Mucosa of descending colon (tissue), 3 donors: ENCODE data around the gene ZBED6. TPM values are rescaled to one million over a fixed set of nuclear protein-coding genes. Genes with fewer than 3 reads are reported as not detected.
A peak's percentile ranks its signal among the peaks of the same experiment; 100 is the strongest.

Experiments used
- ATAC-seq: fragments of 200-7000 bp; cut with Tn5 transposase; one replicate; pipeline ENCODE4 v1.9.1; 2020; ENCODE audit warnings: mild to moderate bottlenecking, moderate library complexity
- DNase-seq, 3 donors: peaks; one replicate each; pipeline ENCODE4 v3.0.0-alpha.2; 2020
- H3K36me3 ChIP-seq: fragments of 200-600 bp; one replicate; pipeline ENCODE4 v1.8.0; 2021; ENCODE audit warnings: low read depth, mild to moderate bottlenecking
- H3K4me1 ChIP-seq: fragments of 200-600 bp; one replicate; pipeline ENCODE4 v1.8.0; 2021; ENCODE audit warnings: low read depth, mild to moderate bottlenecking
- H3K4me3 ChIP-seq: fragments of 200-600 bp; one replicate; pipeline ENCODE4 v1.8.0; 2021; ENCODE audit warnings: mild to moderate bottlenecking
- H3K9me3 ChIP-seq: fragments of 200-600 bp; one replicate; pipeline ENCODE4 v1.8.0; 2021; ENCODE audit warnings: mild to moderate bottlenecking
- intact Hi-C, 2 donors: fragments of 100-400 bp; cut with DNase I in 1 of 2; cut with micrococcal nuclease in 1 of 2; formaldehyde crosslinking; loops; one replicate each; pipeline versions ENCODE4 v1.11.0 to v1.11.1; 2022; cut with DNase I, micrococcal nuclease
- total RNA-seq, 3 donors: library from RNA; stranded (reverse); fragmentation: NEBNext Ultra II Directional in 2 of 3; extraction: Animal tissue kit (Norgen Biotek cat#: 25700) in 2 of 3; gene quantifications; one replicate each; pipeline versions ENCODE4 v1.2.1 to v1.2.4, GENCODE V29; 2021 to 2023
- TF ChIP-seq, protein P1 (sequence below): fragments of 200-600 bp; IDR thresholded peaks from one replicate; pipeline ENCODE4 v1.8.0; 2022; ENCODE audit warnings: antibody characterized with exemption, mild to moderate bottlenecking
- donor health status: DM: no; HTN: no; CAD: no; lungs with moderate emphysema.
- donor health status: DM: no; HTN: no; CAD: no.
- donor health status: DM: no; HTN: yes; CAD: no.

The ZBED6 gene
- total RNA-seq, 3 donors from 2014 or later, result 23.9 to 33.7 (median 27.2) TPM

DNA sequence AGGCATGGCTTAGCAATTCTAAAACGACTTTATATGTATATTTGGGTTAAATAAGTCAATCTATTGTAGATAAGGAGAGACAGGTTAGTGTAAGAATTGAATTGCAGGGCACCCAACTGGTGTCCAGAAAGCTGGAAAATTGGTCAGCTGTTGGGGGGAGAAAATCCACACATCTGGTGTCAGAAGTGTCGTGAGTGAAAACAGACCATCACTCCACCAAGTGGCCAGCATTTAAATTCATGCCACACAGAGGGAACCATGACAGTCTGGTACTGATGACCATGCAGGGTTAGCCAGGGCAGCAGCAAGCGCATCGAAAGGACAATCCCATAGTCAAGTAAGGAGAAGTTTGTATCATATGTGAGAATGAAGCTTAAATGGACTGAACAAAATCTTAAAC, 18.8 kb upstream of the ZBED6 start:
- H3K4me3 ChIP-seq, result no peak overlapping the region
- TF ChIP-seq, protein P1, sequence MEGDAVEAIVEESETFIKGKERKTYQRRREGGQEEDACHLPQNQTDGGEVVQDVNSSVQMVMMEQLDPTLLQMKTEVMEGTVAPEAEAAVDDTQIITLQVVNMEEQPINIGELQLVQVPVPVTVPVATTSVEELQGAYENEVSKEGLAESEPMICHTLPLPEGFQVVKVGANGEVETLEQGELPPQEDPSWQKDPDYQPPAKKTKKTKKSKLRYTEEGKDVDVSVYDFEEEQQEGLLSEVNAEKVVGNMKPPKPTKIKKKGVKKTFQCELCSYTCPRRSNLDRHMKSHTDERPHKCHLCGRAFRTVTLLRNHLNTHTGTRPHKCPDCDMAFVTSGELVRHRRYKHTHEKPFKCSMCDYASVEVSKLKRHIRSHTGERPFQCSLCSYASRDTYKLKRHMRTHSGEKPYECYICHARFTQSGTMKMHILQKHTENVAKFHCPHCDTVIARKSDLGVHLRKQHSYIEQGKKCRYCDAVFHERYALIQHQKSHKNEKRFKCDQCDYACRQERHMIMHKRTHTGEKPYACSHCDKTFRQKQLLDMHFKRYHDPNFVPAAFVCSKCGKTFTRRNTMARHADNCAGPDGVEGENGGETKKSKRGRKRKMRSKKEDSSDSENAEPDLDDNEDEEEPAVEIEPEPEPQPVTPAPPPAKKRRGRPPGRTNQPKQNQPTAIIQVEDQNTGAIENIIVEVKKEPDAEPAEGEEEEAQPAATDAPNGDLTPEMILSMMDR, result no peak
- ATAC-seq (peak; percentile 58), DNase-seq (no peak)
- peaks cover 4% of the 10 kb centered on the region for H3K4me1 ChIP-seq
- no peaks in the 10 kb centered on the region for H3K9me3 ChIP-seq
- H3K36me3 ChIP-seq, result no peaks in the 10 kb centered on the region
- intact Hi-C loops, result no loop called here

DNA sequence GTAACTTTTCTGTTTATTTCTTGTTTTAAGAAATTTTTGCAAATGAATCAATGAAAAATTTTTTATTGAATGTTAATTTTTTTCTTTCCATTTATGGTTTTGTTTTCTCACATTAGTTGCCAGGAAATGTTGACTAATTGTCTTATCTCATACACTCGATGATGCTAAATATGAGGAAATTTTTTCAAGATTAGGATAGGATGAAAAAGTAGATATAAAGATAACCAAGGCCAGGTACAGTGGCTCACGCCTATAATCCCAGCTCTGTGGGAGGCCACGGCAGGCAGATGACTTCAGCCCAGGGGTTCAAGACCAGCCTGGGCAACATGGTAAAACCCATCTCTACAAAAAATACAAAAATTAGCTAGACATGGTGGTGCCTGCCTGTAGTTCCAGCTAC, 17.8 kb upstream of the ZBED6 start:
- Histone ChIP-seq H3K36me3 (no peaks in the 10 kb centered on the region), H3K9me3 (no peaks in the 10 kb centered on the region), H3K4me3 (no peak overlapping the region), H3K4me1 (peaks cover 4% of the 10 kb centered on the region)
- TF ChIP-seq, protein P1, result no peak
- intact Hi-C loops, result no loop called here
- ATAC-seq, result no peak
- no peak for DNase-seq

DNA sequence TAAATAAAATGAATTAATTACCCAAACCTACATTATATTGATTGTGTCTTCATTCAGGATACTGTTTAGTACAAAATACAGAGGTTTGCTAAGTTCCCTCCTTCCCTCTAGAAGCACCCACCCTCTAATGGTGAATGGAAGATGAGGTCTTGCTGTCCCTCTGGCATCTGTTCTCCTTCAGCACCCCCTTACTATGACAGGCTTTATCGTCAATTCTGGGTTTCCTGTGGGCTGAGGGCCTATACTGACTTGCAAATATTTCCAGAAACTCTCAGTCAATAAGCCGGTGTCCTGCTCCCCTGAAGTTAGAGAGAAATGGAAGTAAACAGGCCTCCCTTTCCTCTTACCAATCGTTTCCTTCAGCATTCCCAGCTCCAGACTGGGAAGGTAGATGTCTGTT, 17.3 kb upstream of the ZBED6 start:
- H3K36me3 ChIP-seq, result no peaks in the 10 kb centered on the region
- intact Hi-C loops, result no loop called here
- H3K4me1 ChIP-seq, result peaks cover 4% of the 10 kb centered on the region
- H3K9me3 ChIP-seq, result no peaks in the 10 kb centered on the region
- ATAC-seq, result no peak
- DNase-seq, result no peak
- H3K4me3 ChIP-seq, result no peak overlapping the region
- TF ChIP-seq, protein P1, result no peak

DNA sequence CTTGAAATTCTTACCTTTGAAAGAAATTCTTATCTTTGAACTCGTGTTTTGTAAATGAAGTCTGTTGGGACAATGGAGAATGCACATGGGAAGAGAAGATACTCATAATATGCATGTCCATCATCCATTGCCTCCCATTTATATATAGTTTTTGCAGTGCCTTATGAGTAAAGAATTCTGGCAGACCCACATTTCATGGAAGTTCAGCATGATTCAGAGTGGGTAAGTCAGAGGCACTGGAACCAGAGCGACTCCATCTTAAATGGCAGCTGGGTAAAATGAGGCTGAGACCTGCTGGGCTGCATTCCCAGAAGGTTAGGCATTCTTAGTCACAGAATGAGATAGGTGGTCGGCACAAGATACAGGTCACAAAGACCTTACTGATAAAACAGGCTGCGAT, 16.6 kb upstream of the ZBED6 start:
- Histone ChIP-seq H3K4me1 (peaks cover 4% of the 10 kb centered on the region), H3K36me3 (no peaks in the 10 kb centered on the region), H3K9me3 (no peaks in the 10 kb centered on the region), H3K4me3 (no peak overlapping the region)
- intact Hi-C loops, result no loop called here
- TF ChIP-seq, protein P1, result no peak
- ATAC-seq (no peak), DNase-seq (no peak)

DNA sequence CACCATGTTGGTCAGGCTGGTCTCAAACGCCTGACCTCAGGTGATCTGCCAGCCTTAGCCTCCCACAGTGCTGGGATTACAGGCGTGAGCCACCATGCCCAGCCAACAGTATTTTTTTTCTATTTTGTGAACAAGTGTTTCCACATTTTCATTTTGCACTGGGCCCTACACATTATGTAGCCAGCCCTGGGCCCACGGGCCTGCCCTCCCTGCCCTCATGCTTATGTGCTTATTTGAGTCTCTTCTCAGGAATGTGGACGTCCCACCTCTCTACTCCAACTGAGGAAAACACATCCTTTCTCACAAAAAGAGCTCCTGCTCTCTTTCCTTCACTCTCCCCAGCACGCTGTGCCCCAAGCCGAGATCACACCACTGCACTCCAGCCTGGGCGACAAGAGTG, 13.5 kb upstream of the ZBED6 start:
- Histone ChIP-seq H3K36me3 (no peaks in the 10 kb centered on the region), H3K9me3 (no peaks in the 10 kb centered on the region), H3K4me3 (no peak overlapping the region), H3K4me1 (no peaks in the 10 kb centered on the region)
- TF ChIP-seq, protein P1, result no peak
- DNase-seq, result no peak
- ATAC-seq, result no peak
- intact Hi-C loops, result no loop called here

DNA sequence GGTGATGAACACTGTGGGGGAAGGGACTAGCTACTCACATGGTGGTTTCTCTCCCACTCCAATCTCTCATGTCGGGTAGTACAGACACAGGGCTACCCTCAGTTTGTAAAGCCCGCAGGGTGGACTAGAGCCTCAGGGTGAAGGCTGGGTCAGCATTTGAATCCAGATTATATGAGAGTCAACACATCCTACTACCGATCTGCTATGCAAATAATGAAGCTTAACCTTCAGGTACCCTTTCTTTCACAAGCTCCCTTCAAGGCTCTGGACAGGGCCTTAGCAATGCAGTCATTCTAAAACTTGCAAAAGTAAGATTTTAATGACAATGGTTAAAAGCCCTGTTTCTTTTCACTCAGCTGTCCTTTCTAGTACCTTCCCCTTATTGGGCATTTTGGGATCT, 5.5 kb upstream of the ZBED6 start:
- H3K36me3 ChIP-seq, result no peaks in the 10 kb centered on the region
- intact Hi-C loops, result no loop called here
- no peak for ATAC-seq

More for the DNA sequence above, 5.5 kb upstream of the ZBED6 start:
- TF ChIP-seq, protein P1, result no peak
- Histone ChIP-seq H3K4me3 (no peak overlapping the region), H3K9me3 (no peaks in the 10 kb centered on the region), H3K4me1 (peaks cover 3% of the 10 kb centered on the region)
- no peak for DNase-seq
